Posterior vena cava (tissue), 2 donors: Measurements from ENCODE around the gene IGFBP5. TPM values are rescaled to one million over a fixed set of nuclear protein-coding genes. Genes with fewer than 3 reads are reported as not detected.

ENCODE experiments used
- DNase-seq: peaks from one replicate; pipeline ENCODE4 v3.0.0-alpha.2; 2020; ENCODE audit warnings: low spot score
- intact Hi-C, 2 donors: fragments of 100-400 bp; cut with DNase I; formaldehyde crosslinking; loops; one replicate each; pipeline versions ENCODE4 v1.14.1 to v1.14.2; 2022 to 2023
- long read RNA-seq, 2 donors: library from polyadenylated mRNA; unstranded; transcript quantifications; one replicate each; pipeline ENCODE4 v2.0.0, GENCODE V29; 2020 to 2021
- total RNA-seq, 2 donors: library from RNA; stranded (reverse); fragmentation: NEBNext Ultra II Directional; extraction: Animal tissue kit (Norgen Biotek cat#: 25700); gene quantifications; one replicate each; pipeline ENCODE4 v1.2.1, GENCODE V29; 2021
- donor health status: DM: yes; HTN: yes; CAD: no.
- donor health status: DM: yes; HTN: yes; CAD: no.

IGFBP5 gene, protein sequence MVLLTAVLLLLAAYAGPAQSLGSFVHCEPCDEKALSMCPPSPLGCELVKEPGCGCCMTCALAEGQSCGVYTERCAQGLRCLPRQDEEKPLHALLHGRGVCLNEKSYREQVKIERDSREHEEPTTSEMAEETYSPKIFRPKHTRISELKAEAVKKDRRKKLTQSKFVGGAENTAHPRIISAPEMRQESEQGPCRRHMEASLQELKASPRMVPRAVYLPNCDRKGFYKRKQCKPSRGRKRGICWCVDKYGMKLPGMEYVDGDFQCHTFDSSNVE
- total RNA-seq, result 1,000 to 10,000 TPM in 1 of 2 donors, 100 to 1,000 TPM in 1; 466 to 1,458 TPM
- long read RNA-seq, donor 1, full-length matches to known transcripts, result 30 of 700 reads
- long read RNA-seq, donor 1, partial matches to known transcripts, result 10 of 700 reads
- long read RNA-seq, donor 1, other reads (novel, unspliced or antisense), result 660 of 700 reads
- long read RNA-seq, donor 2, full-length matches to known transcripts, result 1 of 533 reads
- long read RNA-seq, donor 2, partial matches to known transcripts, result 1 of 533 reads
- long read RNA-seq, donor 2, other reads (novel, unspliced or antisense), result 531 of 533 reads

DNA sequence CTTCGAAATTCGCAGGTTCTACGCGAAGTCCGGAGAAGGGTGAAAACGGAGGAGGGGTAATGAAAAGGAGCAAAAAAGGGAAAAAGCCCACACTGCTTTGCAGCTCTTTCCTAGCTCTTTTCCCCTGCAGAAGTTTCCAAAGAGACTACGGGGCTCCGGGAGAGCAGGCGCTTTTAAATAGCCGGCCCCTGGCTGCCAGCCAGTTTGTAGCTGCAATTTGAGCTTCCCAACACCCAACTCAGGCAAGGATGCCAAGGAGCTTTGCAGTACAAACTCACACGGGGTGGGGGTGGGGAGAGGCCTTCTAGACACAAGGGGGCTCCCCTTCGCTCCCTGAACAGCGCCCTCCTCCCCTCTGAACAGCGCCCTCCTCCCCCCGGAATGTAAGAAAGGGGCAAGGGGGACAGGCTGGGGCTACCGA lies at the start of gene IGFBP5:
IGFBP5 (minus strand) TSS at position 149 of the 421 bp plus-strand sequence. CDS start 774 bp downstream, outside the sequence.
- DNase-seq, result peak; percentile 95
- intact Hi-C loops, result loop anchor here (5.0 to 10.0 kb wide), 9 partner anchors 299 to 1059 kb away; no protein-coding TSS in a partner anchor

DNA sequence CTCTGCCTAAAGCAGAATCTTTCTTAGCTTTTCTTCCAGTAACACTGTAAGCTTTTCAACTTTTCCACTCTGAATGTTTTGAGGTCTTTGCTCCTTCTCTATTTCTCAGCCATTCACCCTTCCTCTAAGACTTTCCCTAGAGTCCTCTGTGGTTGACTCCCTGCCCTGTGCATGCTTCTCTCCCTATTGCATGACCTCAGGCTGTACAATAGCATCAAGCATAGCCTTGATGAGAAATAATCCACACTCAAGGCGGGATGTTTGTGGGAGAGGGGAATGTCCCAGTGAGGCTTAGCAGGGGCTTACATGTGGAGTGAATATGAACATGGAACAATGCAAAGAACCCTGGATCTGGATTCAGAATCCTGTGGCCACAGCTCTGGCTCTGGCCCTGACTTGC lies 48.4 kb upstream of the IGFBP5 start:
- intact Hi-C loops, result no loop called here
- DNase-seq, result no peak

DNA sequence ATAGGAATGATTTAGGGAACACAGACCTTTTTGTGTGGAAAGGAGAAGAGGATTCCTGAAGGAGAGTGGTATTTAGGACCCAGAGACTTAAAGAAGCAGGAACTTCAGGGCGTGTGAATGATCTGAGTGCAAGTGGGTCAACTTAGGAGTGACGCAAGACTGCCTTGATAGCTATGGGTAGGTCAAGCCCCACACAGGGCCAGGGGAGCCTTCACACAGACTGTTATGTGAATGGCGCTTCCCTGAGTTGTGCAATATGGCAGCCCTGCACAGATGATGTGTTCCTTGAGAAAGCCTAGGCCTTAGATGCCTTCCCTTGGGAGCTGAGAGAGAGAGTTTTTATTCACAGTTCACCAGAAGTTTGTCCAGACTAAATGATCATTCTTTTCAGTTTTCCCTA lies 47.1 kb upstream of the IGFBP5 start:
- intact Hi-C loops, result no loop called here
- DNase-seq, result no peak

DNA sequence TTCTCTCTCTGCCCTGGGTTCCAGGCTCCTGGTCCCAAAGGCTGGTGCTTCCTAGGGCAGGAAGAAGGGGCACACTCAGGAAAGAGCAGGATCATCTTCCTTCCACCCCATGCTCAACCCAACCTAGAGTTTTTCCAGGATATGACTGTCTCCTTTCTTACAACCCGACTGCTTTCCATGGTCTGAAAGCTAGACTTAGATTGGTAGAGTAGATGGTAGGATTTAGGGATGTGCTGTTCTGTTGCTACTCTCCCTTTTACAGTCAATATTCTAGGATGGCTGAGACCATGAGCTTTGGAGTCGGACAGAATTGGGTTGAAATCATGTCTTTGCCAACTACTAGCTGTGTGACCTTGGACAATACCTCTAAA lies 45.9 kb upstream of the IGFBP5 start:
- no peak for DNase-seq
- intact Hi-C loops, result no loop called here

DNA sequence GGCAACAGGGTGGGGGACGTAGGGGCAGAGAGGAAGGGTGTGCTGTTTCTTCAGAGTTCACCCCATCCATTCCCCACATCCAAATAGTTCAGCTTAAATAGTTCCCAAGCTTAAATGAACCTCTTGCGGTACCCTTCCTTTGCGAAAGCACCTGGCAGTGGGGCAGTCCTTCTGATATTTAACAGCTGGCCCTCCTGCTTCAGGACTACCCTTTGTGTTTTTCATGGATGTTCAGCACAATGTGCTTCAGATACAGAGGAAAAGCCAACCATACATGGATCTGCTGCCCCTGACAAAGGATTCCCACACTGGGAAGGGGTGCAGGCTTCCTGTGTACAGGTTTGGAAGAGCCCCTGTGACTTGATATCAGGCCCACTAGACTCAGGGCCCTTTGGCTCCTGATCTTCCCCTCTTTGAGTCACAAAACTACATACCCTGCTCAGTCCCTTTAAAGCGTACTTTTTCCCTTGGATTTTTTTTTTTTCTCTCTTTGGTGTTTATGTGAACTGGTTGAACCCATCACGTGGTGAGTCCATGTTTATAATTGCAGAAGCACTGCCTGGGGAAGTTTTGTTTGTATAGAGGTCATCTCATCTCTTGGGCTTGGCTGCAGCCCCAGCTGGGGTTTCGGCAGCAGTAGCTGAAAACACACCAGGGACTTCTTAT lies 45.3 kb upstream of the IGFBP5 start:
- intact Hi-C loops, result no loop called here
- DNase-seq, result no peak

DNA sequence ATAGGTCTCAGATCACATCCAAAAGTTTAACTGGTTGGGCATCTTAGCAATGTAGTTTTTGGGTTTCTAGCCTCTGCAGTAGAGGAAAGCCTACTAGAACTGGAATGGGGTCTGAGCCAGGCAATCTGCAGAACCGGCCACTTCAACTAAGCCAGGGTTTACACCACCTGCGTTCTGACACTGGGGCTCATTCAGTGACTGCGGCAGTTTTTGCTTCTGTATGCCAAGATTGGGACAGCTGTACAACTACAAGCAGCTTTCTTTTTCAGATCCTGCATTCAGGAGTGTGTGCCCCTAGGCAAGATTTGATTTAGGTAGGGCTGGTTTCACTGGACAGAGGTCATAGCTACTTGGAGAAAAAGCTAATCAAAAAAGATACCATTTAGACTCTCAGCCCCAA lies 43.7 kb upstream of the IGFBP5 start:
- DNase-seq, result no peak
- intact Hi-C loops, result no loop called here

DNA sequence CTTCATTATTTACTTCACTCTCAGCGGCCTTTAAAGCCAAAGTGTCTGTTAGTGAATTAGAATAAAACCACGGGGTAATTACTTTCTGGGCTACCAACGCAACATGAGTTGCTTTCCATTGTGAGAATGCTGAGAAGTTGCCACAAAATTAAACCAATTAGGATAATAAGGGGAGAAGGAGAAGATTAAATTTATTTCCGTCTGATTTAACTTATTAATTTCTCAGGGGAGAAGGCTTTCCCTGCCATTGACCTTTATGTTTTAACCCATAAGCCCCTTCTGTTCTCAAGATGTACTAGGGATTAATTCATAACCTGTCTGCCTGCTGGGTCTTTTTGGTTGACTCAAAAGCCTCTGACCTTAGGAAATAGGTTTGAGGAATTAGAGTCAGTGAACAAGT lies 42.3 kb upstream of the IGFBP5 start:
- DNase-seq, result no peak
- intact Hi-C loops, result no loop called here

DNA sequence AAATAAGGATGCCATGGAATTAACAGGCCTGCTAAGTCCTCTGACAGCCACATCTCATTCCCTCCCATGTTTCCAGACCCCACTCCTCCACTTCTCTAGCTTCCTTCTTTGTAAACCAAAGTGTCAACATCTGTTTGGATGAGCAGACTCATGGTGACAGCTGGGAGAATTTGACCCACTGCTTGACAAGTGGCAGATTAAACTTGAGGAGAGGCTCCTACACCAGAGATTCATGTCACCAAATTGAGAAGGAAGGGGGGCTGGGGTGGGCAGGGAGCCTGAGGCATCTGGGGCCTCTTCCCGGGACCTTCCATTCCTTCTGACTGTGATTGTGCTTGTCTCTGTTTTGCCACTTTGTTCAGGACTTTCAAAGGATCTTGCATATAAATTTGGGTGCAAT lies 41.0 kb upstream of the IGFBP5 start:
- DNase-seq, result no peak
- intact Hi-C loops, result no loop called here

DNA sequence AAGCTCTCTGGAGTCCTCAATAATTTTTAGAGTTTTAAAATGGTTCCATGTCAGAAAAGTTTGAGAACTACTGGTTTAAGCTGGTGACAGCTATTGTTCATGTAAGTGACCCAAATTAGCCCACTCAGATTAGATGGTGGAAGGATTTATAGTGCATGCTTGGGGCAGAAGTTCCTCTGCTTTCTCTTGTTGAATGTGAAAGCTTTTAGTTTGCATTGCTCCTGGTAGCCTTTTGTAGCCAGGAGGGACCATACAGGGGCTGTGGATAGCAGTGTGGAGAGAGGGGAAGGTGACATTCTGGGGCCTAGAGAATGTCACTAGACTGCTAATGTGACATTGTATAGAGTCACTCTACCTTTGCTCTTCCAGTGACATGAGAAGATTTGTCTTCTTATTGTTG lies 40.3 kb upstream of the IGFBP5 start:
- intact Hi-C loops, result no loop called here
- DNase-seq, result no peak

DNA sequence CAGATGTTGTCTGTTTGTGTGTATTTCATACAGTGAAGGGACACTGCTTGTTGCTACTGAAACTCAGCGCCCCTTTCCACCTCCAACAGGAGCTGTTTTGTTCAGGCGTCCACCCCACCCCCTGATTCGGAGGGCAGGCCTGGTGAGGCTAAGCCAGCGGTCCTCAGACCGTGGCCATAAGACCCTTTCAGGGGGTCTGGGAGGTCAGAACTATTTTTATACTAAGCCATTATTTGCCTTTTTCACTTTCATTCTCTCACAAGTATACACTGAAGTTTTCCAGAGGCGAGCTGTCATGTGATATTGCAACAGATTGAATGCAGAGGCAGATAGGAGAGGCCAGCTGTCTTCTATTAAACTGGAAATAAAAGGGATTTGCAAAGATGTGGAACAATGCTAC lies 39.7 kb upstream of the IGFBP5 start:
- intact Hi-C loops, result no loop called here
- no peak for DNase-seq

DNA sequence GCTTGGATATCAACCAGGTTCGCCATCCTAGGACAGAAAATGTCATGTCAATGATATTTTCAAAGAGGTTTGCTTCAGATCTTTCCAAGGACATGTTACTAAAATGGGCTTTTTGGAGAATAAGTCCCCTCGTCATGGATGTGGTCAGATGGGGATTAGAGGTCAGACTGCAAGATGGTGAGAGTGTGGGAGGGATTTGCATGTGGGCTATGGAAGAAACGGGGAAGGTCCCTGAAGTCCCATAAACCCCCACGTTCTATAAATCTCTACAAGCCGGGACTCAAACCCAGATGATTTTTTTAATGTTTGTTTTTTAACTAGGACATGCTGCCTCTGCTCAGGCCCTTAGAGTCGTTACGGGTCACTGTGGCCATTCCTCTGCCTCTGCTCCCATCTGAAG lies 37.7 kb upstream of the IGFBP5 start:
- no peak for DNase-seq
- intact Hi-C loops, result no loop called here

DNA sequence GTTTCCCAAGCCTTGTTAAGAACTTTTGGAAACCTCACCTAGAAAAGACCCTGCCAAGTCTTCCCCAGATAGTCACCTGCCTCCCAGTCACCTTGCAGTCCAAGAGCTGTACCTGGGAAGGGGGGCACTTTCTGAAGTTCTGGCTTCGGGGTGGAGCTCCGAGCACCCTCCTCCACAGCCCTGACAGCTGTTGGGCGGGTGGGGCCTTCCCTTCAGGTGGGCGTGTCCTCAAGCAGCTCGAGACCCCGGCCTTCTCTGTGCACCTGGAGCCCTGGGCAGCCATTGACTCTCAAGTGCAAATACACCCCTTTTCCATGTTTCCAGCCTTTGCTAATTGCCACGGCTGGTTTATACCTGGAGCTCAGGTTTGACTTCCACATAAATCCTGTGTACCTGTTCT lies 37.0 kb upstream of the IGFBP5 start:
- no peak for DNase-seq

DNA sequence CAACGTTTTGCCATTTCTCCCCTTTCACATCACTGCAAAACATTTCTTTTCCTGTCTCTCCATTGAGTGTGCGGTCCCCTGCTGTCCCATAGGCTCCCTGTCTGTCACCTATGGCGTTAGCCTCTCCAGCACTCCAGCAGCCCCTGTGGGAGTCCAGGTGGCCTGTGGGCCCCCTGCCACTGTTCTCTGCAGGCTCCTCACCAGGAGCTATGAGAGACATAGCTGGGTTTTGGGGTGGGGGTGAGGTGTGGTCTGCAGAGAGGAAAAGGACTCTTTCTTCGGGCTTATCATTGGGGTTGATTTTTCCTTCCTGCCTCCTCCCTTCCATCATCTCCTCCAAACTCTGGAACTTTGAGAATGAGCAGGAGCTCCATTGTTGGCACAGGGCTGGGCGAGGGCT lies 36.1 kb upstream of the IGFBP5 start:
- no peak for DNase-seq
- intact Hi-C loops, result no loop called here

More for the DNA sequence above, 37.0 kb upstream of the IGFBP5 start:
- intact Hi-C loops, result no loop called here

DNA sequence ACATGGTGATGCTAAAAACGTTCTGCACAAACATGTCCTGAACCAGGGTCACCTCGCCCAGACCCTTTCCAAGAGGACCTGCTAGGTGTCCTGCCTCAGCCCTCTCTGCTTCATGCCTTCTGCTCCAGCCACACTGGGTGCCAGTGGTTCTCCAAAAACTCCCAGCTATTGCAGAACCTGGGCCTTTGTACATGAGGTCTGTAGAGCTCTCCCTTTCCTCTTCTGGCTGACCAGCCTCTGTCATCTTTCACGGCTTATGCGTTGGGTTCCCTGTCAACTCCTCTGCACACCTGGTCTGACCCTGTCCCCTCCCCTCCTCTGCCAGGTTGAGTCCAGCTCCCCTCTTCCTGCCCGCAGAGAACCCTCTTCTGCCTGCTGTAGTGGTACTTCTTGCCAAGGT lies 35.5 kb upstream of the IGFBP5 start:
- intact Hi-C loops, result no loop called here
- no peak for DNase-seq

DNA sequence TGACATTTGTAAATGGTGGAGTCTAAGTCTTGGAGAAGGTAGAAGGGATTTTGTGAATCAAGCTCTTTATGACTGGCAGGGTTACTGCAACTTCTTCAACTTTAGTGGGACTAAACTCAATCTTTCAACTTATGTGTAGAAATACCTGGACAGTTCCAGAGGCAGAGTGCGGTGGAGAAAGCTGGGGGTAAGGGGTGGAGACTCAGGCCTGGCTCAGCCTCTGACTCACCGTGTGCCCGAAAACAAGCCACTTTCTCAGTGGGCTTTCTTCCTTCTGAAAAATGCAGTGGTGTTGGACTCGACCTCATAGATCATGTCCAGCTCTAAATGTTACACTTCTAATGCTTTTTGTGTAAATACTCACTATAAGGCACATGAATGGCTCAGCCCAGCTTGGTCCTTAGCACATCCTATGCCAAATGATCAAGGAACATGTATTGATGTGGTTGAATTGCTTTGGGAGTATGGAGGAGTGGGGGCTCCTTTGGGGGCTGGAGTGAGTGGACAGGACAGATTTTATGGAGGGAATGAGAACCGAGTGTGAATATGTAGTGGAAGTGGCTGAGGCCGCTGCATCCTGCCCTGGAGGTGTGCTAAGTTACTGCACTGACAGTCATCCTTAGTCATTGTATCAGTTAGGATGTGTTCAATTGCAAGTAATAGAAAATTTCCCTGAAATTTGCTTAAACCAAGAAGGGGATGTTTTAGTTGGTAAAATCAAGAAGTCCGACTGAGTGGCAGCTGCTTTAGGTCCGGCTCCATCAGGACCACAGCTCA lies 32.2 kb upstream of the IGFBP5 start:
- DNase-seq, result no peak
- intact Hi-C loops, result no loop called here

DNA sequence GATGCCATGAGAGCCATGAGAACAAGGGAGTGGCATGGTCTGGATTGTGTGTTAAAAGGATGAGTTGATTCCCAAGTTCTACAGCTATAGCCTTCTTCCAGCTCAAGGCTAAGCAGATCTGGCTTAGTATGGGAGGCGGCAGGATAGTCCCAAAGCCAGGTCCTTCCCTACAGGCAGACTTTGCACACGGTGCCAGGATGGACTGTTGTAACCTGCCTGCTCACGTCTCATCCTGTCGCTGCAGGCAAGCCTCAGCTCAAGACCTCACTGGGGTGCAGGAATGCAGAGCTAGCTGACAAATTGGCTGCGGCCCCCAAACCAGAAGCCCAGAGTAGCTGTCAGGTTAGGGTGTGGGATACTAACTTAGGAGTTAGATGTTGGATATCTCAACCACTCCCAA lies 28.8 kb upstream of the IGFBP5 start:
- no peak for DNase-seq
- intact Hi-C loops, result no loop called here

DNA sequence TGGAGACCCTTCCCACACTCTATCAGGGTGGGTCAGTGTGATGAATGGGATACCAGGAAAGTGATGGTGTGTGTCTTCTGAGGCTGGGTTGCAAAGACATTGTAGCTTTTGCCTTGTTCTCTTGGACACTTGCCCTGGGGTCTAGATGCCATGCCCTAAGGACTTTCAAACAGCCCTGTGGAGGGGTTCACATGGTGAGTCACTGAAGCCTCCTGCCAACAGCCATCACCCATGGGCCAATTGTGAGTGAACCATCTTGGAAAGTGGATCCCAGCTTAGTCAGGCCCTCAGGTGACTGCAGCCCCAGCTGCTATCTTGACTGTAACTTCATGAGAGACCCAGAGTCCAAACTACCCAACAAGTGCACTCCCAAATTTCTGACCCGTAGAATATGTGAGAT lies 25.8 kb upstream of the IGFBP5 start:
- DNase-seq, result no peak
- intact Hi-C loops, result no loop called here

DNA sequence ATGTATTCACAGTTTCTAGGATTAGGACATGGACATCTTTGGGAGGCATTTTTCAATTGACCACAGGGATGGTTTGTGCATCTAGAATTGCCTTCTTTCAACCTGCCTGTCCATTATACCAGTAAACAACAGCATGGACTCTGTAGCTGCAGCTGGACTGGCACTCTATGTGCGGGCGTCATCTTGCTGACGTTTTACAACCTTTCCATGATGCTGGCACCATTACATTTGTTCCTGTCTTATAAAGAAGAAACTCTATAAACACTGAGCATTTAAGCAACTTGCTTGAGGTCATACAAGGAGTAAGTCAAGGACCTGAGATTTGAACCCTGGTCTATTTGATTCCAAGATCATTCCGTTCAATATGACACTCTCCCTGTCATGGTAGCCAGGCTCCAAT lies 25.4 kb upstream of the IGFBP5 start:
- intact Hi-C loops, result no loop called here
- no peak for DNase-seq

DNA sequence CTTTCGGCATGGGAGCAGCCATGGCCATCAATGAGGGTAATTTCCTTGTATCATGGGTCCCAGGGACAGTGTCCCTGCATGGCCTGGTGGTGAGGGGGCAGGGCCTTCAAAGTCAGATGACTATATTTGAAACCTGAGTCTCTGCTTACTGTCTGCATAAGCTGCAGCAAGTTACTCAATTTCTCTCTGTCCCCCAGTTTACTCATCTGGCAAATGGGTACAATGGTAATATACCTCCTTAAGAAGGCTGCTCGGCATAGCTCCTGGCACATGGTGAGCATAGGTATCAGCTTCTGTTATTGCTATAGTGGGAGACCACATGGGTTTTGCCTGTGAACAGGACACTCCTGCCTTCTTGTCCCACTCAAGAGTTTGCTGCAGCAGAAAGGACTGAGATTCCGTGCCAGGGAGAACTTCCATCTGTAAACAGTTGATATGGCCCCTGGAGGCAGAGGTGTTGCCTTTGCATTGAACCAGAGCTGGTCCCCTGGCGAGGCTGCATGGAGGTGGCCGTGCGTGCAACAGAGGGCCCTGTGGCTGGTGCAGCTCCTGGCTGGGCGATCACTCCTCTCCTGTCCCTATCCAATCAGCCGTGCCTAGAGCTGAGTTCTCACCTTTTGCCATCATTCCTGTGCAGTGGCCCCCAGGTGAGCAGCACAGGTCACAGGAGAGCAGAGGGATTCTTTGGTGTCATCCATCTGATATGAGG lies 22.7 kb upstream of the IGFBP5 start:
- intact Hi-C loops, result loop anchor here in 1 of 2 donors (5.0 kb wide), 1 partner anchor 54 kb away; no protein-coding TSS in a partner anchor

More for the DNA sequence above, 22.7 kb upstream of the IGFBP5 start:
- DNase-seq, result no peak
